Measurements from ENCODE around the gene ZNF836. TPM values are rescaled to one million over a fixed set of nuclear protein-coding genes. Genes with fewer than 3 reads are reported as not detected.

Gene ZNF836
- polyA plus RNA-seq, 3 donors, result 2.3 to 4.8 (median 2.6) TPM

DNA sequence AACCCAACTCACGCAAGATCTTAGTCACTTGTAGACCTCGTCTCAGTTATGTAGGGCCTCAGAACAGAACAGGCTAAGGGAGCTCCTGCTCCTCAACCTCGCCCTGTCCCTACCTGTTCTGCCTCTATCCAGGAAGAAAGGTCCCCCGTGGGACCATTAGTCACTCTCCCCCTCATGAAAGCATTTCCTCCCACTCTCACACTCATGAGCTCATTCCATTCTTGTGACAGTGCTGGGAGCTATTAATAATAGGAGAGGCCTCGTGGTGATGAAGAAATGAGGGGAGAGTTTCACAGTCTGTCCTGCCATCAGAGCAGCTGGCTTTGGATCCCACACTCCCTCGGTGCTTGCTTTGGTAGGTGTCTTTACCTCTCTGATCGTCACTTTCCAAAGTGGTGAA is 28.6 kb upstream of the ZNF836 start:
- Histone ChIP-seq H3K4me1 (ENCODE audit: control insufficient read depth in 1 of 2, insufficient read depth in 2 of 2, low read length in 2 of 2) (no peaks in the 10 kb centered on the region), H3K27ac (ENCODE audit: low read depth in 1 of 2, low read length in 2 of 2) (peak overlapping the region in 1 of 2 donors; percentile 1), H3K4me3 (replicated peaks in 1 of 3; ENCODE audit: low read depth in 2 of 3, low read length in 3 of 3) (no peak overlapping the region), H3K79me2 (ENCODE audit: insufficient read depth, low read length) (peaks cover 90% of the 10 kb centered on the region), H2AFZ (ENCODE audit: insufficient read depth, low read depth, low read length, poor library complexity, severe bottlenecking) (no peak overlapping the region), H3K9ac (ENCODE audit: insufficient read depth, low read length, poor library complexity, severe bottlenecking) (no peak overlapping the region), H4K20me1 (ENCODE audit: insufficient read depth, low read length) (peaks cover 95% of the 10 kb centered on the region), H3K4me2 (replicated peaks; ENCODE audit: extremely low read depth, low read length, poor library complexity, severe bottlenecking) (no peak overlapping the region), H3K27me3 (ENCODE audit: control insufficient read depth in 2 of 2, insufficient read depth in 2 of 2, low read length in 2 of 2) (no peaks in the 10 kb centered on the region), H3K9me3 (replicated peaks in 1 of 2; ENCODE audit: control insufficient read depth in 1 of 2, insufficient read depth in 1 of 2, low read length in 2 of 2) (no peaks in the 10 kb centered on the region), H3K36me3 (replicated peaks in 1 of 2; ENCODE audit: control insufficient read depth in 1 of 2, insufficient read depth in 2 of 2, low read length in 2 of 2) (peaks cover 74 to 96% of the 10 kb centered on the region in 2 donors)
- H3K27me3 Mint-ChIP-seq (ENCODE audit: low read depth in 3 of 3), result no peaks in the 10 kb centered on the region
- no peak for TF ChIP-seq CTCF (IDR thresholded peaks at IDR 0.05)
- no peaks in the 10 kb centered on the region for H3K4me1 Mint-ChIP-seq
- no peak for DNase-seq
- H3K36me3 Mint-ChIP-seq, result peaks cover 74 to 92% of the 10 kb centered on the region in 2 donors
- H3K4me3 Mint-ChIP-seq, result no peak overlapping the region
- WGBS (ENCODE audit: insufficient coverage), result 100% methylated on average over 6 of the region's 7 CpGs
- intact Hi-C loops (cut with micrococcal nuclease), result no loop called here
- H3K9me3 Mint-ChIP-seq, result no peaks in the 10 kb centered on the region
- peak overlapping the region in 1 of 7 donors; percentile 63 for H3K27ac Mint-ChIP-seq

DNA sequence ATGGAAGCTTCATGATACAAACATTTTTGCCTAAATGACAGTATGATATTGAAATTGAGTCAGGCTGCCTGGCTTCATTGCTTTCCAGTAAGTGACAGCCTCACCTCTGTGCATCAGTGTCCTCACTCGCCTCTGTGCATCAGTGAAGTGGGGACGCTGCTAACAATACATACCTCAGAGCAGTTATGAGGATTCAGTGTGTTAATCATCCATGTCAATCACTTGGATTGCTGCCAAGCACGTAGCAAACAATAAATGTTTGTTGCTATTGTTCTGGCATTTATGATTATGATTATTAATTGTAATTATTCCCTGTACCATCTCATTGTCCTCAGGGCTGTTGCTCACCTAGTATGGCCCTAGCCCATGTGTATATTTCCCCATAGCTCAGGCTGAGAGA is 27.3 kb upstream of the ZNF836 start:
- Histone ChIP-seq H4K20me1 (ENCODE audit: insufficient read depth, low read length) (peaks cover 97% of the 10 kb centered on the region), H3K4me2 (replicated peaks; ENCODE audit: extremely low read depth, low read length, poor library complexity, severe bottlenecking) (no peak overlapping the region)

More for the DNA sequence above, 27.3 kb upstream of the ZNF836 start:
- no peak overlapping the region for H3K27ac ChIP-seq (ENCODE audit: low read depth in 1 of 2, low read length in 2 of 2)
- H3K4me3 Mint-ChIP-seq, result no peak overlapping the region
- peaks cover 92% of the 10 kb centered on the region for H3K79me2 ChIP-seq (ENCODE audit: insufficient read depth, low read length)
- H3K4me3 ChIP-seq (replicated peaks in 1 of 3; ENCODE audit: low read depth in 2 of 3, low read length in 3 of 3), result no peak overlapping the region
- peaks cover 5% of the 10 kb centered on the region for H3K4me1 Mint-ChIP-seq
- intact Hi-C loops (cut with micrococcal nuclease), result loop anchor here in 1 of 2 donors (10.0 kb wide), 1 partner anchor 174 kb away; the partner anchor contains the start of gene ZNF614
- DNase-seq, result no peak
- H3K4me1 ChIP-seq (ENCODE audit: control insufficient read depth in 1 of 2, insufficient read depth in 2 of 2, low read length in 2 of 2), result no peaks in the 10 kb centered on the region
- H3K27me3 Mint-ChIP-seq (ENCODE audit: low read depth in 3 of 3), result no peaks in the 10 kb centered on the region
- H3K36me3 Mint-ChIP-seq, result peaks cover 69 to 91% of the 10 kb centered on the region in 2 donors
- TF ChIP-seq CTCF (IDR thresholded peaks at IDR 0.05), result no peak
- H3K27me3 ChIP-seq (ENCODE audit: control insufficient read depth in 2 of 2, insufficient read depth in 2 of 2, low read length in 2 of 2), result no peaks in the 10 kb centered on the region
- H3K9ac ChIP-seq (ENCODE audit: insufficient read depth, low read length, poor library complexity, severe bottlenecking), result no peak overlapping the region
- peaks cover 66 to 96% of the 10 kb centered on the region in 2 donors for H3K36me3 ChIP-seq (replicated peaks in 1 of 2; ENCODE audit: control insufficient read depth in 1 of 2, insufficient read depth in 2 of 2, low read length in 2 of 2)
- H2AFZ ChIP-seq (ENCODE audit: insufficient read depth, low read depth, low read length, poor library complexity, severe bottlenecking), result no peak overlapping the region
- H3K9me3 Mint-ChIP-seq, result no peaks in the 10 kb centered on the region
- H3K27ac Mint-ChIP-seq, result no peak overlapping the region
- H3K9me3 ChIP-seq (replicated peaks in 1 of 2; ENCODE audit: control insufficient read depth in 1 of 2, insufficient read depth in 1 of 2, low read length in 2 of 2), result no peaks in the 10 kb centered on the region
- WGBS (ENCODE audit: insufficient coverage), result no CpG with 5 or more reads among the region's 3 CpGs
